ENCODE results near the gene RBM15.

GRCh38 chr1:110341872-110342331 lies 2.7 kb downstream of the RBM15 start:
- TF ChIP-seq POLR2A (IDR thresholded peaks at IDR 0.05) = no peak
- TF ChIP-seq CTCF (IDR thresholded peaks at IDR 0.05) = no peak
- TF ChIP-seq EP300 (IDR thresholded peaks at IDR 0.05) = no peak
